Raji (cell line): ENCODE measurements around the gene RPLP2.

Experiments used
- POLR2A ChIP-seq: IDR thresholded peaks from 2 replicates; pipeline ENCODE4 v1.6.1; 2011; ENCODE audit warnings: low read depth, low read length, control low read depth; ENCODE audit not compliant: insufficient read depth

The RPLP2 gene

DNA sequence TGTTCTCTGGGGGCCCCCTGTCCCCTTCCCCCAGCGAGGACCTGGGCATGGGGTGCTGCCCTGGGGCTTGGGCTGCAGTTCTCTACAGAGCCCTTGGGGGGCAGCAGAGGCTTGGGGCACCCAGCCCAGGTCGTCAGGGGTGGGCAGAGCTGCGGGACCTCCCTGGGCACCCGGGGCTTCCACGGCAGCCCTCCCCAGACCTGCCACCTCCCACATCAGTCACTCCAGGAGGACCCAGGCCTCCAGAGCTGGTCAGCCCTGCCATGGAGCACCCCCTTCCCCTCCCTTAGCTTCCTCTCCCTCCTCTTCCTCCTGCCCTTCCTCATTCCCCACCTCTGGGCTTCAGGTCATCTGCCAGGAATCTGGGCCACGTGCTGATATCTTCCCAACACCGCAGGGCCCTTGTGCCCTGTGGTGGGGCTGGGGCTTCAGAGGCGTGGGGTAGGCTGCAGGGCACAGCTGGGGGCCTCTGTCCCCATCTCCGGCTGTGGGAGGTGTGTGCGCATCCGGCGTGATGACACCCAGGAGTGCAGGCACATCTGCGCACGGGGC is 38.7 kb downstream of the RPLP2 start:
- no peak for TF ChIP-seq POLR2A

DNA sequence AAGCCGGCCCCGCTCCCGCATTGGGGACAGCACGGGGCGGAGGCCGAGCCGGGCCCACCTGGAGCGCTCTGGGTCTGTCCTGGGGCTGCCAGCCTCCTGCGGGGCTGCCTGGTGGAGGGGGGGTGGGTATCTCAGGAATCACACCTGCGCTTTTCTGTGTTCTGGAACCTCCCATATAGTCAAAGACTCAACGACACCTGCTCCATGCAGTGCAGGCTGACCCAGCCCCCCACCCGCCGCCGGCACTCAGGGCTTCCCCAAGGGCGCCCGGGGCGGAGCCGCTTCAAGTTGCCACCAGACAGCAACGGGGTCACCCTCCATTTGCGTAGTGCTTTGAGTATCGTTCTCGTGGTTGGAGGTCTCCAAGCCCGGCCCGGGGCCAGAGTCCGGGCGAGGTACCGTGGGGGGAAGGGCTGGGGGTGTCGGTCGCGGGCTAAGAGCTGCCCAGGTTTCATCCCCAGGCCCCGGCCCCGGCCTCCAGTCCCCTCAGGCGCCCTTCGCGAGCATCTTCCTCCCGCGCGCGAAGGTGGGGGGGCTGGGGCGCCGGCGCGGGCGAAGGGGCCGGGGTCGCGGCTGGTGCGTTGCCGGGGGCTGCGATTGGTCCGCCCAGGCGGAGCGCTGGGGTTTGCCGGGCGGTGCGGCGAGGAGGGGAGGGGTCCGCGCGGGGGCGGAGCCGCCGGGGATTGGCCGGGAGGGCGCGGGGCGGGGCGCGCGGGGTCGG is 39.5 kb downstream of the RPLP2 start:
- TF ChIP-seq POLR2A: no peak

DNA sequence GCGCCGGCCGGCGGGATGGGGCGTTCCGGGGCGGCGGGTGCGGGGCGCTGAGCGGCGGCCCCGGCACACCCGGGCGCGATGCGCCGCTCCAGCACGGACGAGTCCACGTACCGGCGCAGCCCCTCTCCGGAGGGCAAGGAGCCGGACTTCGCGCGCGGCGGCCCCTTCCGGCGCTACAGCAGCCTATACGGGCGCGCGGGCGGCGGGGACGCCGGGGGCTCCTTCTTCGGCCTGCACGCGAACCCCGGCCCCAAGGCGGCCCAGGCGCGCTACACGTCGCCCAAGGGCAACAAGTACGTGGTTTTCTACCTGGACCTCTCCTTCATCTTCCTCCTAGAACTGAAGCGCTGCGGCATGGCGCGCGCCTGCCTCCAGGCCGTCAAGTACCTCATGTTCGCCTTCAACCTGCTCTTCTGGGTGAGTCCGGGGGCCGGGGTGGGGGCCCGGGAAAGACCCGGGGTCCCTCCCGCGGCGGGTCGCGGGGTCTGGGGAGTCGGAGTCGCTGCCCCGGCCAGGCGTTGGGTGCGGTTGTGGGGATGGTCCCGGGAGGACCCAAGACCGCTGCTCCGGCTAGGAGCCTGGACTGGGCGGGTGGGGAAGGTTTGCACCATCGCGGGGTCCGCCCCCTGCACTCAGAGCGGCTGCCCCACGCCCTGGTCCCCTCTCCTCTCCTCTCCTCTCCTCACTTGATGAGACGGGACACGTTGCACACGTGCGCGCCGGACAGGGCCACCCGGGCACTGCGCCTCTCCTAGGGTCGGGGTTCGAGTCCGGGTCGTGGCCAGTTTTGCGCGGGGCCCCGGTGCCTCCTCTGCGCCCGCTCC is 40.4 kb downstream of the RPLP2 start:
- TF ChIP-seq POLR2A: no peak

DNA sequence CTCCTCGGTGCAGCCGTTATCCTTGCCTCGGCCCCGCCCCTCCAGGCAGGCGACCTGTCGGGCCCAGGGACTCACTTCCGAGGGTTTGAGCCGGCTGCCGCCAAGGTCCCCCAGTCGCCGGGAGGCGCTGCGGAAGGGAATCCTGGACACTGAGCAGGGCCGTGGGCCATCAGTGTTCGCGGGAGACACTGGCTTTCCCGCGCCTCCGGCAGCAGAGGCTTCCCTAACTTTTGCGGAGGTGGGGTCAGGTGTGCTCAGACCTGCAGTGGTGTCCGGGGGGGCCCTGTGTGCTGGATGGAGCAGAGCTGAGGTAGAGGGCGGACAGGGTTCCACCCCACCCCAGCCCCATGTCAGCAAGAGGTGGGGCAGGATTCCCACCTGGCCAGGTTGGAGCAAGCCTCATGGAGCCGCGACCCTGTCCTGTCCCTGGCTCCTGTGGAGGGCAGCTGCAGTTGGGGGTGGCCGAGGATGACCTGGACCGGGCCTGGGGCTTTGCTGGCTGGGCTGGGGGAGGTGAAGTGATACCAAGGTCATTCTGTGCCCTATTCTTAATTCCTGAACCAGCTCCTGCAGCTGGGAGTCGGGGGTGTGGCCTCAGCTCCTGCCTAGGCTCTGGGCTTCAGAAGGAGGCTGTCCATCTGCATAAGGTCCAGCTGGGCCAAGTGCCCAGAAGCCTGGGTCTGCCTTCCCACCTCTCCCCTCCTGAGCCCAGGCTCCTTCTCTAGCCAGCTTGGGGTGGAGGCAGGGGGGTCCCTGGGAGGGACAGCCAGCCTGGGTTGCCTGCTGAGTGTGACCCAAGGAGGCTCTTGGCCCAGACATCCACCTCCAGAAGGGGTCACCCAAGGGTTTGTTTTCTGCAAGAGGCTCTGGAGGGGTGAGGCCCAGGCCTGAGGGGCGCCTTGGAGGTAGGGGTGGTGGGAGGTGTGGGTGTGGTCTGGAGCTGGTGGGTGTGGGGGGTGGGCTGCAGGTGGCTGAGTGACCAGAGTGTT is 41.3 kb downstream of the RPLP2 start:
- TF ChIP-seq POLR2A: no peak

- no peak for TF ChIP-seq POLR2A
These were observed 43.0 kb downstream of the RPLP2 start for GRCh38 chr11:852762-853161.

DNA sequence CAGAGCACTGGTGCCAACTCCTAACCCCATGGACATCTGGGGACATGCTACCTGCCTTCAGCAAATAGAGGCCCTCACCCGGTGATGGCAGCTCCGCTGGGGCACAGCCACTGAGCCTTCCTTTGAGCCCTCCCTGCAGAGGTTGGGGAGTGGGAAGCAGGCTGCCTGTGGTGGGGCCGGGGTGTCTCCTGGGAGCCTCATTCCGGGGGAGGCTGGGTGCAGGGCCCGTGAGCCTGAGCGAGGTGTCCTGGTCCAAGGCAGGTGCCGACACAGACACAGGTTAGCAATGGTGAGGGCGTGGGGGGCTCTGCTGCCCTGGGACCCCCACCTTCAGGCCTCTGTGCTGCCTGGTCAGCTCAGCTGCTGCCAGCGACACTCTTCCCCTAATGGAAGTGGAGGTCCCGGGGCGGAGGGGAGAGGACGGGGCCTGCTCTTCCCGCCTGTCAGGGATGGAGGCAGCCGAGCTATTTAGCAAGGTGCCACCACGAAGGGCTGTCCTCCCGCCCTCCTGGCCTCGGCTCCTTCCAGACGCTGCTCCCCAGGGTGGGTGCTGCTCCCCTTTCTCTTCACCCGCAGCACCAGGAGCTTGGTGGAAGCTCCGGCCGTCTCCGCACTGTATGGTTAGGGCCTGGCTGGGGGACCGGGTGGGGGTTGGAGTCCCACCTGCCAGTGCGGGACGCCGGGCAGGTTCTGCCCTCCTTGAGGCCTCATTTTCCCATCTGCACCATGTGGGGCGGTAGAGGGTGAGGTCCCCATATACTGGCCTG is 44.1 kb downstream of the RPLP2 start:
- TF ChIP-seq POLR2A: no peak

GRCh38 chr11:854601-855329 is 45.0 kb downstream of the RPLP2 start:
- no peak for TF ChIP-seq POLR2A

GRCh38 chr11:855330-855674 is 45.5 kb downstream of the RPLP2 start:
- no peak for TF ChIP-seq POLR2A

DNA sequence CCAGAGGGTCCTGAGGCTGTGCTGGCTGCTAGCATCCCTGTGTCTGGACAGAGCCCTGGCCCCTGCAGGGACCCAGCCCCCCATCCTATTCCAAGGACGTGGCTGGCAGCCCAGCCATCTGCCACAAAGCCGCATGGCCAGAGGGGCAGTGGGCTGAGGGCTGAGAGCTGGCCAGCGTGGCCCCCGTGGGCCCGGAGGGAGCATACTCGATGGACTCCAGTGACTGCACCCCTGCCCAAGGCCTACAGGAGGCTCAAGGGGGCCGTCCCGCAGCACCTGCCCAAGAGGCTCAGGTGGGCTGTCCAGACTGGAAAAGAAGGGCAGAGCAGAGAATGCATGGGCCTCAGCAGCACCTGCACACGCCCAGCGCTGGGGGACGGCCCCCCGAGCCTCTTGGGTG is 46.0 kb downstream of the RPLP2 start:
- TF ChIP-seq POLR2A: no peak

- no peak for TF ChIP-seq POLR2A
These were observed 46.6 kb downstream of the RPLP2 start for GRCh38 chr11:856397-856796.

DNA sequence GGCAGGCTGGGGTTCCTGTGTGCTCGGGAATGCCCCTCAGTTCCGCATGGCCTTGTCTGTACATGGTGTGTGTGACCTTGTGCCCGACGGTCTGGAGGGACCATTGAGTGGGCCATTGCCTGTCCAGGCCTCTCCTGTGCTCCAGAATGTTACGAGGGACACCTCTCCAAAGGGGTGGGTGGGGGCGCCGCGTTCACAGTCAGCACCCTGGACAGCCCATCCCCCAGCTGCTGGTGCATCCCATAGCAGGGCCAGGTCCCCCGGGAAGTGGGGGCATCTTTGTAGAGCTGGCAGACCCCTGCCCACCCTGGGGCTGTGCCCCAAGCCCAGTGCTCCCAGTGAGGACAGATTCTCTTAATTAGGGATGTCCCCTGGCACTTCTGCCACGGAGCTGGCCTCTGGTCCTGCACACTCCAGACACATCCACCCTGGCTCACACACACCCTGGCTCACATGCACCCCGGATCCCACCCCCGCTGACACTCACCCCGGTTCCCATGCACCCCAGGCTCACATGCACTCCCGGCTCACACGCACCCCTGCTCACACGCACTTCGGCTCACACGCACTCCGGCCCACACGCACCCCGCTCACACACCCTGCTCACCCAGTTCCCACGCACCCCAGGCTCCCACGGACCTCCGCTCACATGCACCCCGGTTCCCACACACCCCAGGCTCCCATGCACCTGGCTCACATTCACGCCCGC is 48.4 kb downstream of the RPLP2 start:
- TF ChIP-seq POLR2A: no peak

GRCh38 chr11:858762-859339 is 49.1 kb downstream of the RPLP2 start:
- TF ChIP-seq POLR2A: no peak
